Liver (tissue), 9 donors: ENCODE measurements around the gene HOXD8. TPM values are rescaled to one million over a fixed set of nuclear protein-coding genes. Genes with fewer than 3 reads are reported as not detected.

Source experiments
- DNase-seq: peaks from one replicate; pipeline ENCODE4 v3.0.0-alpha.2; 2017; ENCODE audit warnings: low spot score
- H3K27ac ChIP-seq, 2 donors: one replicate each; pipeline ENCODE4 v1.7.0; 2013; ENCODE audit warnings: inconsistent platforms in 2 of 2, low read length in 2 of 2, control low read depth in 1 of 2, low read depth in 1 of 2, mild to moderate bottlenecking in 1 of 2
- H3K27me3 ChIP-seq, 4 donors: one replicate each; pipeline versions ENCODE4 v1.6.1 to v1.7.0; 2013; ENCODE audit warnings: low read length in 3 of 4, inconsistent platforms in 1 of 4, mild to moderate bottlenecking in 1 of 4, moderate library complexity in 1 of 4; ENCODE audit not compliant: control insufficient read depth in 4 of 4, insufficient read depth in 4 of 4
- H3K36me3 ChIP-seq, 4 donors: one replicate each; pipeline versions ENCODE4 v1.6.1 to v1.7.0; 2013; ENCODE audit warnings: low read length in 3 of 4, mild to moderate bottlenecking in 3 of 4, low read depth in 1 of 4, moderate library complexity in 1 of 4; ENCODE audit not compliant: control insufficient read depth in 4 of 4, insufficient read depth in 3 of 4
- H3K4me1 ChIP-seq, 4 donors: one replicate each; pipeline versions ENCODE4 v1.6.1 to v1.7.0; 2013; ENCODE audit warnings: low read length in 3 of 4, mild to moderate bottlenecking in 3 of 4, moderate library complexity in 1 of 4; ENCODE audit not compliant: control insufficient read depth in 4 of 4, insufficient read depth in 4 of 4
- H3K4me3 ChIP-seq, 3 donors: one replicate each; pipeline versions ENCODE4 v1.6.1 to v1.7.0; 2013; ENCODE audit warnings: low read length in 3 of 3, control low read depth in 1 of 3, low read depth in 1 of 3, mild to moderate bottlenecking in 1 of 3
- H3K9ac ChIP-seq, 2 donors: one replicate each; pipeline ENCODE4 v1.7.0; 2013; ENCODE audit warnings: low read length in 2 of 2, mild to moderate bottlenecking in 2 of 2, moderate library complexity in 2 of 2, control low read depth in 1 of 2, low read depth in 1 of 2
- H3K9me3 ChIP-seq, 4 donors: one replicate each; pipeline versions ENCODE4 v1.6.1 to v1.7.0; 2013; ENCODE audit warnings: low read length in 3 of 4; ENCODE audit not compliant: control insufficient read depth in 4 of 4
- EGR1 ChIP-seq, 2 donors: IDR thresholded peaks; 2 replicates each; pipeline ENCODE4 v1.6.1; 2016 to 2018; ENCODE audit warnings: antibody characterized with exemption in 2 of 2, low read depth in 2 of 2
- FOXA1 ChIP-seq: IDR thresholded peaks from 2 replicates; pipeline ENCODE4 v1.6.1; 2016; ENCODE audit warnings: antibody characterized with exemption
- FOXA2 ChIP-seq: IDR thresholded peaks from 2 replicates; pipeline ENCODE4 v1.6.1; 2016; ENCODE audit warnings: antibody characterized with exemption
- GABPA ChIP-seq, 2 donors: IDR thresholded peaks in 1 of 2; conservative IDR thresholded peaks in 1 of 2; 2 replicates each; pipeline ENCODE4 v1.6.1; 2016; ENCODE audit warnings: antibody characterized with exemption in 2 of 2, mild to moderate bottlenecking in 1 of 2, moderate library complexity in 1 of 2
- HNF4A ChIP-seq, 2 donors: conservative IDR thresholded peaks; 2 replicates each; pipeline ENCODE4 v1.6.1; 2016; ENCODE audit warnings: antibody characterized with exemption in 2 of 2, mild to moderate bottlenecking in 2 of 2
- JUND ChIP-seq, 2 donors: IDR thresholded peaks; 2 replicates each; pipeline ENCODE4 v1.6.1; 2016; ENCODE audit warnings: antibody characterized with exemption in 2 of 2
- NR2F2 ChIP-seq: IDR thresholded peaks from 2 replicates; pipeline ENCODE4 v1.6.1; 2016; ENCODE audit warnings: antibody characterized with exemption
- RAD21 ChIP-seq, 2 donors: IDR thresholded peaks; 2 replicates each; pipeline ENCODE4 v1.6.1; 2016; ENCODE audit warnings: antibody characterized with exemption in 2 of 2, mild to moderate bottlenecking in 2 of 2
- RXRA ChIP-seq, 2 donors: IDR thresholded peaks; 2 replicates each; pipeline ENCODE4 v1.6.1; 2017 to 2018; ENCODE audit warnings: antibody characterized with exemption in 2 of 2, mild to moderate bottlenecking in 1 of 2
- SP1 ChIP-seq: IDR thresholded peaks from 2 replicates; pipeline ENCODE4 v1.6.1; 2018; ENCODE audit warnings: antibody characterized with exemption, mild to moderate bottlenecking
- TAF1 ChIP-seq: conservative IDR thresholded peaks from 2 replicates; pipeline ENCODE4 v1.6.1; 2016; ENCODE audit warnings: antibody characterized with exemption, mild to moderate bottlenecking
- YY1 ChIP-seq: IDR thresholded peaks from 2 replicates; pipeline ENCODE4 v1.6.1; 2016; ENCODE audit warnings: antibody characterized with exemption, mild to moderate bottlenecking
- WGBS: extraction: QIAGEN DNeasy Blood & Tissue Kit; methylation state at CpG from one replicate; pipeline ENCODE4 v1.1.7; 2013; 5-methylcytosine and 5-hydroxymethylcytosine counted together
- polyA plus RNA-seq, 2 donors: library from polyadenylated mRNA; stranded (reverse) in 1 of 2; unstranded in 1 of 2; fragments of 200-250 nt in 1 of 2; fragments of >200 nt in 1 of 2; fragmentation: Nextera tagmentation in 1 of 2; extraction: Ambion mirVana in 1 of 2; gene quantifications; one replicate each; pipeline versions ENCODE4 v1.2.1 to v1.2.3, GENCODE V29; 2013 to 2015
- total RNA-seq, 2 donors: library from RNA; depleted of rRNA; stranded (reverse); fragments of >200 nt; gene quantifications; one replicate each; pipeline ENCODE4 v1.2.3, GENCODE V29; 2014
- TF ChIP-seq, protein P1 (sequence below): IDR thresholded peaks from 2 replicates; pipeline ENCODE4 v1.6.1; 2016; ENCODE audit warnings: antibody characterized with exemption, mild to moderate bottlenecking
- TF ChIP-seq, protein P2 (sequence below): IDR thresholded peaks from 2 replicates; pipeline ENCODE4 v1.6.1; 2016; ENCODE audit warnings: antibody characterized with exemption
- TF ChIP-seq, protein P3 (sequence below): IDR thresholded peaks from 2 replicates; pipeline ENCODE4 v1.6.1; 2016; ENCODE audit warnings: antibody characterized with exemption
- TF ChIP-seq, protein P4 (sequence below): fragments of 150-350 bp; IDR thresholded peaks from 2 replicates; pipeline ENCODE4 v1.5.1; 2017; ENCODE audit warnings: improper control_type of control experiment, low read depth, low read length; ENCODE audit not compliant: missing input control
- TF ChIP-seq, protein P5 (sequence below): IDR thresholded peaks from 2 replicates; pipeline ENCODE4 v1.6.1; 2016; ENCODE audit warnings: antibody characterized with exemption
- donor health status: healthy.
- donor health status: healthy.
- donor health status: healthy.
- donor health status: healthy.
- donor health status: healthy.

The HOXD8 gene
- total and polyA plus RNA-seq, 4 donors = 0.06 to 0.19 (median 0.08) TPM; not detected in 1

DNA sequence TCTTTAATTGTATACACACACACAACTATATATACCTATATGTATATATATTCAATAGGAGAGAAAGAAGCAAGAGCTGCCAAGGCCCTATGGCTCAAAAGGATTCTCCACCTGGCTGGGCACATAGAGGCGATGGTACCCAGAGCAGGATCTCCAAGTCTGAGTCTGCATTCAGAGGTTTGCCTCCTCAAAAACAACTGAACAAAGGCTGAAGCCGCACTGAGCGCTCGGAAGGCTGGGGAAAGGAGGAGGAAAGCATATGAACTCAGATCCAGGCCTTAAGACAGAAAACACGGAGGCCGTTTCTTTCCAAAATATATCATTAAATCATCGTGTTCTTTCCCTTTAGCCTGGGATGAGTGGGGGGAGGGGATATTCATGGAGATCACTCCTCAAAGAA lies 26.3 kb upstream of the HOXD8 start:
- TF ChIP-seq SP1 = no peak
- no peak for TF ChIP-seq FOXA2
- no peak for TF ChIP-seq HNF4A (conservative IDR thresholded peaks at IDR 0.05)
- TF ChIP-seq GABPA (IDR thresholded peaks at IDR 0.05 in 1 of 2, conservative IDR thresholded peaks at IDR 0.05 in 1 of 2) = no peak
- TF ChIP-seq TAF1 = no peak
- TF ChIP-seq YY1 = no peak
- TF ChIP-seq, protein P1, sequence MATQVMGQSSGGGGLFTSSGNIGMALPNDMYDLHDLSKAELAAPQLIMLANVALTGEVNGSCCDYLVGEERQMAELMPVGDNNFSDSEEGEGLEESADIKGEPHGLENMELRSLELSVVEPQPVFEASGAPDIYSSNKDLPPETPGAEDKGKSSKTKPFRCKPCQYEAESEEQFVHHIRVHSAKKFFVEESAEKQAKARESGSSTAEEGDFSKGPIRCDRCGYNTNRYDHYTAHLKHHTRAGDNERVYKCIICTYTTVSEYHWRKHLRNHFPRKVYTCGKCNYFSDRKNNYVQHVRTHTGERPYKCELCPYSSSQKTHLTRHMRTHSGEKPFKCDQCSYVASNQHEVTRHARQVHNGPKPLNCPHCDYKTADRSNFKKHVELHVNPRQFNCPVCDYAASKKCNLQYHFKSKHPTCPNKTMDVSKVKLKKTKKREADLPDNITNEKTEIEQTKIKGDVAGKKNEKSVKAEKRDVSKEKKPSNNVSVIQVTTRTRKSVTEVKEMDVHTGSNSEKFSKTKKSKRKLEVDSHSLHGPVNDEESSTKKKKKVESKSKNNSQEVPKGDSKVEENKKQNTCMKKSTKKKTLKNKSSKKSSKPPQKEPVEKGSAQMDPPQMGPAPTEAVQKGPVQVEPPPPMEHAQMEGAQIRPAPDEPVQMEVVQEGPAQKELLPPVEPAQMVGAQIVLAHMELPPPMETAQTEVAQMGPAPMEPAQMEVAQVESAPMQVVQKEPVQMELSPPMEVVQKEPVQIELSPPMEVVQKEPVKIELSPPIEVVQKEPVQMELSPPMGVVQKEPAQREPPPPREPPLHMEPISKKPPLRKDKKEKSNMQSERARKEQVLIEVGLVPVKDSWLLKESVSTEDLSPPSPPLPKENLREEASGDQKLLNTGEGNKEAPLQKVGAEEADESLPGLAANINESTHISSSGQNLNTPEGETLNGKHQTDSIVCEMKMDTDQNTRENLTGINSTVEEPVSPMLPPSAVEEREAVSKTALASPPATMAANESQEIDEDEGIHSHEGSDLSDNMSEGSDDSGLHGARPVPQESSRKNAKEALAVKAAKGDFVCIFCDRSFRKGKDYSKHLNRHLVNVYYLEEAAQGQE = no peak
- TF ChIP-seq NR2F2 = no peak
- TF ChIP-seq JUND (IDR thresholded peaks at IDR 0.05) = no peak
- no peak for TF ChIP-seq RXRA (IDR thresholded peaks at IDR 0.05)
- TF ChIP-seq, protein P2, sequence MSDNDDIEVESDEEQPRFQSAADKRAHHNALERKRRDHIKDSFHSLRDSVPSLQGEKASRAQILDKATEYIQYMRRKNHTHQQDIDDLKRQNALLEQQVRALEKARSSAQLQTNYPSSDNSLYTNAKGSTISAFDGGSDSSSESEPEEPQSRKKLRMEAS = no peak
- no peak for TF ChIP-seq FOXA1
- TF ChIP-seq, protein P3, sequence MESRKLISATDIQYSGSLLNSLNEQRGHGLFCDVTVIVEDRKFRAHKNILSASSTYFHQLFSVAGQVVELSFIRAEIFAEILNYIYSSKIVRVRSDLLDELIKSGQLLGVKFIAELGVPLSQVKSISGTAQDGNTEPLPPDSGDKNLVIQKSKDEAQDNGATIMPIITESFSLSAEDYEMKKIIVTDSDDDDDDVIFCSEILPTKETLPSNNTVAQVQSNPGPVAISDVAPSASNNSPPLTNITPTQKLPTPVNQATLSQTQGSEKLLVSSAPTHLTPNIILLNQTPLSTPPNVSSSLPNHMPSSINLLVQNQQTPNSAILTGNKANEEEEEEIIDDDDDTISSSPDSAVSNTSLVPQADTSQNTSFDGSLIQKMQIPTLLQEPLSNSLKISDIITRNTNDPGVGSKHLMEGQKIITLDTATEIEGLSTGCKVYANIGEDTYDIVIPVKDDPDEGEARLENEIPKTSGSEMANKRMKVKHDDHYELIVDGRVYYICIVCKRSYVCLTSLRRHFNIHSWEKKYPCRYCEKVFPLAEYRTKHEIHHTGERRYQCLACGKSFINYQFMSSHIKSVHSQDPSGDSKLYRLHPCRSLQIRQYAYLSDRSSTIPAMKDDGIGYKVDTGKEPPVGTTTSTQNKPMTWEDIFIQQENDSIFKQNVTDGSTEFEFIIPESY = no peak
- TF ChIP-seq RAD21 (IDR thresholded peaks at IDR 0.05) = no peak
- TF ChIP-seq, protein P4, sequence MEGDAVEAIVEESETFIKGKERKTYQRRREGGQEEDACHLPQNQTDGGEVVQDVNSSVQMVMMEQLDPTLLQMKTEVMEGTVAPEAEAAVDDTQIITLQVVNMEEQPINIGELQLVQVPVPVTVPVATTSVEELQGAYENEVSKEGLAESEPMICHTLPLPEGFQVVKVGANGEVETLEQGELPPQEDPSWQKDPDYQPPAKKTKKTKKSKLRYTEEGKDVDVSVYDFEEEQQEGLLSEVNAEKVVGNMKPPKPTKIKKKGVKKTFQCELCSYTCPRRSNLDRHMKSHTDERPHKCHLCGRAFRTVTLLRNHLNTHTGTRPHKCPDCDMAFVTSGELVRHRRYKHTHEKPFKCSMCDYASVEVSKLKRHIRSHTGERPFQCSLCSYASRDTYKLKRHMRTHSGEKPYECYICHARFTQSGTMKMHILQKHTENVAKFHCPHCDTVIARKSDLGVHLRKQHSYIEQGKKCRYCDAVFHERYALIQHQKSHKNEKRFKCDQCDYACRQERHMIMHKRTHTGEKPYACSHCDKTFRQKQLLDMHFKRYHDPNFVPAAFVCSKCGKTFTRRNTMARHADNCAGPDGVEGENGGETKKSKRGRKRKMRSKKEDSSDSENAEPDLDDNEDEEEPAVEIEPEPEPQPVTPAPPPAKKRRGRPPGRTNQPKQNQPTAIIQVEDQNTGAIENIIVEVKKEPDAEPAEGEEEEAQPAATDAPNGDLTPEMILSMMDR = no peak
- TF ChIP-seq, protein P5, sequence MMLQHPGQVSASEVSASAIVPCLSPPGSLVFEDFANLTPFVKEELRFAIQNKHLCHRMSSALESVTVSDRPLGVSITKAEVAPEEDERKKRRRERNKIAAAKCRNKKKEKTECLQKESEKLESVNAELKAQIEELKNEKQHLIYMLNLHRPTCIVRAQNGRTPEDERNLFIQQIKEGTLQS = no peak
- TF ChIP-seq EGR1 (IDR thresholded peaks at IDR 0.05; ENCODE audit: low read depth in 2 of 2) = no peak
- WGBS = 25% methylated on average over 7 of the region's 7 CpGs
- Histone ChIP-seq H3K27ac (no peak overlapping the region), H3K27me3 (peaks cover 26 to 66% (median 37%) of the 10 kb centered on the region in 4 donors), H3K4me1 (peaks cover 0 to 21% (median 3%) of the 10 kb centered on the region in 4 donors), H3K9me3 (no peaks in the 10 kb centered on the region), H3K4me3 (no peak overlapping the region), H3K36me3 (no peaks in the 10 kb centered on the region), H3K9ac (no peak overlapping the region)
- DNase-seq = no peak
